ENCODE measurements around the gene IMMT. TPM values are rescaled to one million over a fixed set of nuclear protein-coding genes. Genes with fewer than 3 reads are reported as not detected.

Gene IMMT
- total and polyA plus RNA-seq, 2 experiments from 2014 or later = 71.0 to 96.7 TPM

DNA sequence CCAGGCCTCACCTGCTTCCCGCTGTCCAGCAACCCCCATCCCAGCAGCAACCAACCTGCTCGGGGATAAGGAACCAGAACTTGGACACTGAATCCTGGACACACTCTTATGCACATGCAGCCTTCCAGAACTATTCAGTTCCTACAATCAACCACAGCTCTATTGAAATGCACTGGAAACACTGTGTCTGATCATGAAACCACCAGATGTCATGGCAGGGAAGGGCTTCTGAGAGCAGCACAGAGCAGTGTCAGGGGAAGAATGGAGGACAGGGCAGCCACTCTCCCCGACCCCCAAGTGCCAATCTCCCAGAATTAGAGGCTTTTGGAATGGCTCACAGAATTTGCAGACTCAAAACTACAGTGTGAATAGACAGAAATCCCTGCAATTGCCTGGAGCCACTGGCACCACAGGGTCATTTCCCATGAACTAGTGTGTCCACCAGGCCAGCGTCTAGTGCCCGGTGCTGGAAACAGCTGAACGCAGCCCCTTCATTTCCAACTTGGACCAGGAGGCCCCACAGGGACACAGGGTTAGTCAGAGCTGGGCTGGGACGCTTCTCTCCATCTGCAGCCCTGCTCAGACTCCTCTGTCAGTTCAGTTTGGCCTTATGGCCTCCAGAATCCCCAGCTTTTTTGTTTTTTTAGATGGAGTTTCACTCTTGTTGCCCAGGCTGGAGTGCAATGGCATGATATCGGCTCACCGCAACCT, 29.5 kb upstream of the IMMT start (continued):
- TF ChIP-seq, protein P1, sequence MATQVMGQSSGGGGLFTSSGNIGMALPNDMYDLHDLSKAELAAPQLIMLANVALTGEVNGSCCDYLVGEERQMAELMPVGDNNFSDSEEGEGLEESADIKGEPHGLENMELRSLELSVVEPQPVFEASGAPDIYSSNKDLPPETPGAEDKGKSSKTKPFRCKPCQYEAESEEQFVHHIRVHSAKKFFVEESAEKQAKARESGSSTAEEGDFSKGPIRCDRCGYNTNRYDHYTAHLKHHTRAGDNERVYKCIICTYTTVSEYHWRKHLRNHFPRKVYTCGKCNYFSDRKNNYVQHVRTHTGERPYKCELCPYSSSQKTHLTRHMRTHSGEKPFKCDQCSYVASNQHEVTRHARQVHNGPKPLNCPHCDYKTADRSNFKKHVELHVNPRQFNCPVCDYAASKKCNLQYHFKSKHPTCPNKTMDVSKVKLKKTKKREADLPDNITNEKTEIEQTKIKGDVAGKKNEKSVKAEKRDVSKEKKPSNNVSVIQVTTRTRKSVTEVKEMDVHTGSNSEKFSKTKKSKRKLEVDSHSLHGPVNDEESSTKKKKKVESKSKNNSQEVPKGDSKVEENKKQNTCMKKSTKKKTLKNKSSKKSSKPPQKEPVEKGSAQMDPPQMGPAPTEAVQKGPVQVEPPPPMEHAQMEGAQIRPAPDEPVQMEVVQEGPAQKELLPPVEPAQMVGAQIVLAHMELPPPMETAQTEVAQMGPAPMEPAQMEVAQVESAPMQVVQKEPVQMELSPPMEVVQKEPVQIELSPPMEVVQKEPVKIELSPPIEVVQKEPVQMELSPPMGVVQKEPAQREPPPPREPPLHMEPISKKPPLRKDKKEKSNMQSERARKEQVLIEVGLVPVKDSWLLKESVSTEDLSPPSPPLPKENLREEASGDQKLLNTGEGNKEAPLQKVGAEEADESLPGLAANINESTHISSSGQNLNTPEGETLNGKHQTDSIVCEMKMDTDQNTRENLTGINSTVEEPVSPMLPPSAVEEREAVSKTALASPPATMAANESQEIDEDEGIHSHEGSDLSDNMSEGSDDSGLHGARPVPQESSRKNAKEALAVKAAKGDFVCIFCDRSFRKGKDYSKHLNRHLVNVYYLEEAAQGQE (IDR thresholded peaks at IDR 0.05; ENCODE audit: unreplicated experiment) = no peak
- TF ChIP-seq, protein P2, sequence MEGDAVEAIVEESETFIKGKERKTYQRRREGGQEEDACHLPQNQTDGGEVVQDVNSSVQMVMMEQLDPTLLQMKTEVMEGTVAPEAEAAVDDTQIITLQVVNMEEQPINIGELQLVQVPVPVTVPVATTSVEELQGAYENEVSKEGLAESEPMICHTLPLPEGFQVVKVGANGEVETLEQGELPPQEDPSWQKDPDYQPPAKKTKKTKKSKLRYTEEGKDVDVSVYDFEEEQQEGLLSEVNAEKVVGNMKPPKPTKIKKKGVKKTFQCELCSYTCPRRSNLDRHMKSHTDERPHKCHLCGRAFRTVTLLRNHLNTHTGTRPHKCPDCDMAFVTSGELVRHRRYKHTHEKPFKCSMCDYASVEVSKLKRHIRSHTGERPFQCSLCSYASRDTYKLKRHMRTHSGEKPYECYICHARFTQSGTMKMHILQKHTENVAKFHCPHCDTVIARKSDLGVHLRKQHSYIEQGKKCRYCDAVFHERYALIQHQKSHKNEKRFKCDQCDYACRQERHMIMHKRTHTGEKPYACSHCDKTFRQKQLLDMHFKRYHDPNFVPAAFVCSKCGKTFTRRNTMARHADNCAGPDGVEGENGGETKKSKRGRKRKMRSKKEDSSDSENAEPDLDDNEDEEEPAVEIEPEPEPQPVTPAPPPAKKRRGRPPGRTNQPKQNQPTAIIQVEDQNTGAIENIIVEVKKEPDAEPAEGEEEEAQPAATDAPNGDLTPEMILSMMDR (conservative IDR thresholded peaks at IDR 0.05; ENCODE audit: low read depth in 2 of 2) = no peak
- TF ChIP-seq EZH2phosphoT487 (IDR thresholded peaks at IDR 0.05; ENCODE audit: unreplicated experiment) = no peak

DNA sequence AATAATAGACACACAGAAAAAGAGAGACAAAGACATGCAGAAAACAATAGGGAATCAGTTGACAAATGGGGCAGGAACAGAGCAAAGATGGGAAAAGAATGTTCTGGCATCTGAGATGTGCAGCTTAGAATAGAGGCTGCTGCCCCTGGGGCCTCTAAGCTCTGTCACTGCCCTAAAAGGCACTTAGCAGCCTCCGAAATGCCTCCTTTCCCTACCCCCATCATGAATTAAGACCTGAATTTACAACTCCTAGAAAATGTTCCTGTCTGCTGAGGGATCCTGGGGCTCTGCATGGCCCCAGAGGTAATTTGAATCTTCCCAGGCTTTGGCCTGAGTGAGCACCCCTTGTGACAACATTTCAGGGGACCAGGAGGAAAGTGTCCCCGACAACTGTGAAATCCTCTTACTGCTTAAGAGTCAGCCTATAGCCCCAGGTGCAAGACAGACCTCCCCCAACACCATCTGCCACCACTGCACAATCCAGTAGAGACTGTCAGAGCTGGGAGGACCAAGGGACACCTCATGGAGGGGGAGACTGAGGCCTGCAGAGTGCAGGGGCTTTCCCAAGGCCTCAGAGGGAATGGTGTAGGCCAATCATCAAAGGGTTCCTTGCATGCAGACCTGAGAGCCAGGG, 28.8 kb upstream of the IMMT start:
- Histone ChIP-seq H3K27ac (ENCODE audit: low read depth) (no peak overlapping the region), H3K36me3 (ENCODE audit: insufficient read depth) (no peaks in the 10 kb centered on the region), H3K9me2 (ENCODE audit: insufficient read depth) (no peaks in the 10 kb centered on the region), H2AFZ (no peak overlapping the region), H4K20me1 (replicated peaks; ENCODE audit: insufficient read depth) (no peaks in the 10 kb centered on the region), H3F3A (replicated peaks; ENCODE audit: low read depth) (no peaks in the 10 kb centered on the region), H3K79me2 (replicated peaks; ENCODE audit: insufficient read depth) (no peaks in the 10 kb centered on the region), H3K4me2 (no peak overlapping the region), H3K4me3 (no peak overlapping the region), H3K4me1 (ENCODE audit: insufficient read depth) (no peaks in the 10 kb centered on the region), H3K27me3 (ENCODE audit: insufficient read depth) (no peaks in the 10 kb centered on the region)
- Mint-ChIP-seq H3K36me3 (ENCODE audit: low read depth) (no peaks in the 10 kb centered on the region), H3K27ac (no peak overlapping the region), H3K27me3 (ENCODE audit: insufficient read depth, low read depth, poor library complexity) (peaks cover 8% of the 10 kb centered on the region), H3K9me3 (no peaks in the 10 kb centered on the region), H3K4me3 (no peak overlapping the region), H3K4me1 (peaks cover 22% of the 10 kb centered on the region)
- ATAC-seq (no peak), DNase-seq (ENCODE audit: low spot score) (no peak)
- TF ChIP-seq, protein P2 (conservative IDR thresholded peaks at IDR 0.05; ENCODE audit: low read depth in 2 of 2) = no peak
- TF ChIP-seq, protein P3, sequence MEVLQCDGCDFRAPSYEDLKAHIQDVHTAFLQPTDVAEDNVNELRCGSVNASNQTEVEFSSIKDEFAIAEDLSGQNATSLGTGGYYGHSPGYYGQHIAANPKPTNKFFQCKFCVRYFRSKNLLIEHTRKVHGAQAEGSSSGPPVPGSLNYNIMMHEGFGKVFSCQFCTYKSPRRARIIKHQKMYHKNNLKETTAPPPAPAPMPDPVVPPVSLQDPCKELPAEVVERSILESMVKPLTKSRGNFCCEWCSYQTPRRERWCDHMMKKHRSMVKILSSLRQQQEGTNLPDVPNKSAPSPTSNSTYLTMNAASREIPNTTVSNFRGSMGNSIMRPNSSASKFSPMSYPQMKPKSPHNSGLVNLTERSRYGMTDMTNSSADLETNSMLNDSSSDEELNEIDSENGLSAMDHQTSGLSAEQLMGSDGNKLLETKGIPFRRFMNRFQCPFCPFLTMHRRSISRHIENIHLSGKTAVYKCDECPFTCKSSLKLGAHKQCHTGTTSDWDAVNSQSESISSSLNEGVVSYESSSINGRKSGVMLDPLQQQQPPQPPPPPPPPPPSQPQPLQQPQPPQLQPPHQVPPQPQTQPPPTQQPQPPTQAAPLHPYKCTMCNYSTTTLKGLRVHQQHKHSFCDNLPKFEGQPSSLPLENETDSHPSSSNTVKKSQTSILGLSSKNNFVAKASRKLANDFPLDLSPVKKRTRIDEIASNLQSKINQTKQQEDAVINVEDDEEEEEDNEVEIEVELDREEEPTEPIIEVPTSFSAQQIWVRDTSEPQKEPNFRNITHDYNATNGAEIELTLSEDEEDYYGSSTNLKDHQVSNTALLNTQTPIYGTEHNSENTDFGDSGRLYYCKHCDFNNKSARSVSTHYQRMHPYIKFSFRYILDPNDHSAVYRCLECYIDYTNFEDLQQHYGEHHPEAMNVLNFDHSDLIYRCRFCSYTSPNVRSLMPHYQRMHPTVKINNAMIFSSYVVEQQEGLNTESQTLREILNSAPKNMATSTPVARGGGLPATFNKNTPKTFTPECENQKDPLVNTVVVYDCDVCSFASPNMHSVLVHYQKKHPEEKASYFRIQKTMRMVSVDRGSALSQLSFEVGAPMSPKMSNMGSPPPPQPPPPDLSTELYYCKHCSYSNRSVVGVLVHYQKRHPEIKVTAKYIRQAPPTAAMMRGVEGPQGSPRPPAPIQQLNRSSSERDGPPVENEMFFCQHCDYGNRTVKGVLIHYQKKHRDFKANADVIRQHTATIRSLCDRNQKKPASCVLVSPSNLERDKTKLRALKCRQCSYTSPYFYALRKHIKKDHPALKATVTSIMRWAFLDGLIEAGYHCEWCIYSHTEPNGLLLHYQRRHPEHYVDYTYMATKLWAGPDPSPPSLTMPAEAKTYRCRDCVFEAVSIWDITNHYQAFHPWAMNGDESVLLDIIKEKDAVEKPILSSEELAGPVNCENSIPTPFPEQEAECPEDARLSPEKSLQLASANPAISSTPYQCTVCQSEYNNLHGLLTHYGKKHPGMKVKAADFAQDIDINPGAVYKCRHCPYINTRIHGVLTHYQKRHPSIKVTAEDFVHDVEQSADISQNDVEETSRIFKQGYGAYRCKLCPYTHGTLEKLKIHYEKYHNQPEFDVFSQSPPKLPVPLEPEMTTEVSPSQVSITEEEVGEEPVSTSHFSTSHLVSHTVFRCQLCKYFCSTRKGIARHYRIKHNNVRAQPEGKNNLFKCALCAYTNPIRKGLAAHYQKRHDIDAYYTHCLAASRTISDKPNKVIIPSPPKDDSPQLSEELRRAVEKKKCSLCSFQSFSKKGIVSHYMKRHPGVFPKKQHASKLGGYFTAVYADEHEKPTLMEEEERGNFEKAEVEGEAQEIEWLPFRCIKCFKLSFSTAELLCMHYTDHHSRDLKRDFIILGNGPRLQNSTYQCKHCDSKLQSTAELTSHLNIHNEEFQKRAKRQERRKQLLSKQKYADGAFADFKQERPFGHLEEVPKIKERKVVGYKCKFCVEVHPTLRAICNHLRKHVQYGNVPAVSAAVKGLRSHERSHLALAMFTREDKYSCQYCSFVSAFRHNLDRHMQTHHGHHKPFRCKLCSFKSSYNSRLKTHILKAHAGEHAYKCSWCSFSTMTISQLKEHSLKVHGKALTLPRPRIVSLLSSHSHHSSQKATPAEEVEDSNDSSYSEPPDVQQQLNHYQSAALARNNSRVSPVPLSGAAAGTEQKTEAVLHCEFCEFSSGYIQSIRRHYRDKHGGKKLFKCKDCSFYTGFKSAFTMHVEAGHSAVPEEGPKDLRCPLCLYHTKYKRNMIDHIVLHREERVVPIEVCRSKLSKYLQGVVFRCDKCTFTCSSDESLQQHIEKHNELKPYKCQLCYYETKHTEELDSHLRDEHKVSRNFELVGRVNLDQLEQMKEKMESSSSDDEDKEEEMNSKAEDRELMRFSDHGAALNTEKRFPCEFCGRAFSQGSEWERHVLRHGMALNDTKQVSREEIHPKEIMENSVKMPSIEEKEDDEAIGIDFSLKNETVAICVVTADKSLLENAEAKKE (CRISPR knock-in tag; IDR thresholded peaks at IDR 0.05) = no peak
- TF ChIP-seq ZNF114 (CRISPR knock-in tag; IDR thresholded peaks at IDR 0.05) = no peak
- TF ChIP-seq, protein P4, sequence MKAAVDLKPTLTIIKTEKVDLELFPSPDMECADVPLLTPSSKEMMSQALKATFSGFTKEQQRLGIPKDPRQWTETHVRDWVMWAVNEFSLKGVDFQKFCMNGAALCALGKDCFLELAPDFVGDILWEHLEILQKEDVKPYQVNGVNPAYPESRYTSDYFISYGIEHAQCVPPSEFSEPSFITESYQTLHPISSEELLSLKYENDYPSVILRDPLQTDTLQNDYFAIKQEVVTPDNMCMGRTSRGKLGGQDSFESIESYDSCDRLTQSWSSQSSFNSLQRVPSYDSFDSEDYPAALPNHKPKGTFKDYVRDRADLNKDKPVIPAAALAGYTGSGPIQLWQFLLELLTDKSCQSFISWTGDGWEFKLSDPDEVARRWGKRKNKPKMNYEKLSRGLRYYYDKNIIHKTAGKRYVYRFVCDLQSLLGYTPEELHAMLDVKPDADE (IDR thresholded peaks at IDR 0.05) = no peak
- no peak for TF ChIP-seq EZH2 (IDR thresholded peaks at IDR 0.05; ENCODE audit: low read depth, unreplicated experiment)
